HL-60 (cell line): ENCODE results near the gene VSTM2L.

Experiments used
- DNase-seq, 2 experiments: peaks; one replicate each; pipeline ENCODE4 v3.0.0-alpha.2; 2010 to 2020; ENCODE audit warnings: low read depth in 1 of 2, low spot score in 1 of 2
- H3K27ac ChIP-seq: fragments of 250-450 bp; sonication (Bioruptor Pico); replicated peaks from 2 replicates; pipeline ENCODE4 v1.5.1; 2020; ENCODE audit warnings: mild to moderate bottlenecking, moderate library complexity
- H3K27me3 ChIP-seq: fragments of 250-450 bp; sonication (Bioruptor Pico); 2 replicates; pipeline ENCODE4 v1.5.1; 2021; ENCODE audit warnings: mild to moderate bottlenecking, moderate library complexity; ENCODE audit not compliant: insufficient read depth, poor library complexity, severe bottlenecking
- H3K4me3 ChIP-seq: replicated peaks from 2 replicates; pipeline ENCODE4 v1.5.1; 2011; ENCODE audit warnings: mild to moderate bottlenecking, control low read depth, low read length; ENCODE audit not compliant: insufficient read depth
- CTCF ChIP-seq: IDR thresholded peaks from one replicate; pipeline ENCODE4 v1.5.1; 2011; ENCODE audit warnings: low read length, control low read depth, inconsistent platforms; ENCODE audit not compliant: insufficient read depth
- GABPA ChIP-seq: IDR thresholded peaks from 2 replicates; pipeline ENCODE4 v1.6.1; 2012; ENCODE audit warnings: low read depth
- POLR2AphosphoS5 ChIP-seq: IDR thresholded peaks from 2 replicates; pipeline ENCODE4 v1.6.1; 2012; ENCODE audit warnings: low read depth
- REST ChIP-seq: IDR thresholded peaks from 2 replicates; pipeline ENCODE4 v1.6.1; 2012; ENCODE audit warnings: low read depth; ENCODE audit not compliant: insufficient replicate concordance
- SPI1 ChIP-seq: IDR thresholded peaks from 2 replicates; pipeline ENCODE4 v1.6.1; 2012; ENCODE audit warnings: low read depth, mild to moderate bottlenecking, borderline replicate concordance

VSTM2L gene

GRCh38 chr20:37947943-37948342 is 45.0 kb downstream of the VSTM2L start:
- Histone ChIP-seq H3K4me3 (no peak overlapping the region), H3K27ac (no peak overlapping the region), H3K27me3 (no peaks in the 10 kb centered on the region)
- no peak for DNase-seq
- TF ChIP-seq REST (no peak), POLR2AphosphoS5 (no peak), SPI1 (no peak)

GRCh38 chr20:37948956-37949355 is 46.0 kb downstream of the VSTM2L start:
- H3K4me3 ChIP-seq: no peak overlapping the region
- no peak for DNase-seq
- no peak for TF ChIP-seq REST
- no peak for TF ChIP-seq GABPA
- TF ChIP-seq SPI1: no peak
- no peak for TF ChIP-seq POLR2AphosphoS5
- TF ChIP-seq CTCF: no peak
- H3K27ac ChIP-seq: no peak overlapping the region
- no peaks in the 10 kb centered on the region for H3K27me3 ChIP-seq

- Histone ChIP-seq H3K4me3 (no peak overlapping the region), H3K27ac (no peak overlapping the region), H3K27me3 (peaks cover 6% of the 10 kb centered on the region)
- no peak for DNase-seq
- TF ChIP-seq REST (no peak), SPI1 (no peak), POLR2AphosphoS5 (no peak), GABPA (no peak), CTCF (no peak)
Observed at GRCh38 chr20:37954190-37954589, 51.3 kb downstream of the VSTM2L start.
